HepG2 (cell line): Measurements from ENCODE around the gene SLC2A10. TPM values are rescaled to one million over a fixed set of nuclear protein-coding genes. Genes with fewer than 3 reads are reported as not detected.

Source experiments
- CCAR2 ChIP-seq: fragments of 200-400 bp; formaldehyde crosslinking; optimal IDR thresholded peaks from 2 replicates; pipeline ENCODE3; 2018; ENCODE audit warnings: low read depth, mild to moderate bottlenecking, low read length, moderate library complexity
- CCDC6 ChIP-seq: sonication (generic); formaldehyde crosslinking; IDR thresholded peaks from 2 replicates; pipeline ENCODE4 v1.8.1; 2022; ENCODE audit warnings: mild to moderate bottlenecking, missing genetic modification reagents, moderate library complexity
- CEBPG ChIP-seq: IDR thresholded peaks from 2 replicates; pipeline ENCODE4 v1.6.1; 2016
- ELF3 ChIP-seq: IDR thresholded peaks from 2 replicates; pipeline ENCODE4 v1.6.1; 2016; ENCODE audit warnings: missing genetic modification reagents, missing compliant biosample characterization
- HMG20B ChIP-seq: conservative IDR thresholded peaks from 2 replicates; pipeline ENCODE4 v1.6.1; 2016; ENCODE audit warnings: missing genetic modification reagents, missing compliant biosample characterization
- HNRNPH1 ChIP-seq: fragments of 200-400 bp; formaldehyde crosslinking; optimal IDR thresholded peaks from 2 replicates; pipeline ENCODE3; 2017; ENCODE audit warnings: mild to moderate bottlenecking, low read depth, low read length
- HNRNPL ChIP-seq: fragments of 200-400 bp; formaldehyde crosslinking; IDR thresholded peaks from 2 replicates; pipeline ENCODE4 v1.6.1; 2017; ENCODE audit warnings: mild to moderate bottlenecking, low read depth, low read length
- HOMEZ ChIP-seq: IDR thresholded peaks from 2 replicates; pipeline ENCODE4 v1.6.1; 2016; ENCODE audit warnings: low read depth
- KDM4B ChIP-seq: sonication (generic); formaldehyde crosslinking; IDR thresholded peaks from 2 replicates; pipeline ENCODE4 v1.4.0; 2020; ENCODE audit warnings: missing genetic modification reagents
- KDM5A ChIP-seq: fragments of 200-600 bp; sonication (generic); IDR thresholded peaks from 2 replicates; pipeline ENCODE4 v1.7.0; 2018; ENCODE audit warnings: antibody characterized with exemption, mild to moderate bottlenecking, low read length, borderline replicate concordance
- MAFG ChIP-seq: sonication (generic); formaldehyde crosslinking; IDR thresholded peaks from 2 replicates; pipeline ENCODE4 v1.5.1; 2020; ENCODE audit warnings: mild to moderate bottlenecking, missing genetic modification reagents
- MIER2 ChIP-seq: IDR thresholded peaks from 2 replicates; pipeline ENCODE4 v1.6.1; 2016; ENCODE audit warnings: missing biosample characterization, missing genetic modification reagents
- NCOR1 ChIP-seq: fragments of 200-600 bp; sonication (generic); IDR thresholded peaks from 2 replicates; pipeline ENCODE4 v1.7.0; 2017; ENCODE audit warnings: antibody characterized with exemption, low read length, borderline replicate concordance
- NR2F1 ChIP-seq, 2 experiments: fragments of 450-650 bp in 1 of 2; formaldehyde crosslinking in 1 of 2; IDR thresholded peaks; 2 replicates each; pipeline versions ENCODE4 v1.5.0 to v1.6.1; 2016 to 2020; ENCODE audit warnings: mild to moderate bottlenecking in 1 of 2, missing compliant biosample characterization in 1 of 2, missing genetic modification reagents in 1 of 2, moderate library complexity in 1 of 2
- NR3C1 ChIP-seq: sonication (generic); formaldehyde crosslinking; IDR thresholded peaks from 2 replicates; pipeline ENCODE4 v1.4.0; 2020; ENCODE audit warnings: missing genetic modification reagents
- PHF20 ChIP-seq: sonication (generic); formaldehyde crosslinking; IDR thresholded peaks from 2 replicates; pipeline ENCODE4 v1.5.0; 2020; ENCODE audit warnings: mild to moderate bottlenecking, missing genetic modification reagents
- SAFB2 ChIP-seq: sonication (generic); formaldehyde crosslinking; IDR thresholded peaks from 2 replicates; pipeline ENCODE4 v1.5.1; 2020; ENCODE audit warnings: missing genetic modification reagents, low read depth, mild to moderate bottlenecking, borderline replicate concordance
- TBL1XR1 ChIP-seq: fragments of 150-350 bp; IDR thresholded peaks from 2 replicates; pipeline ENCODE4 v1.6.1; 2014; ENCODE audit warnings: borderline replicate concordance, low read length; ENCODE audit not compliant: partially characterized antibody
- ZC3H4 ChIP-seq: sonication (generic); formaldehyde crosslinking; IDR thresholded peaks from 2 replicates; pipeline ENCODE4 v1.4.0; 2020; ENCODE audit warnings: missing genetic modification reagents, borderline replicate concordance
- ZNF296 ChIP-seq: sonication (generic); formaldehyde crosslinking; conservative IDR thresholded peaks from 2 replicates; pipeline ENCODE4 v1.5.0; 2020; ENCODE audit warnings: mild to moderate bottlenecking, missing genetic modification reagents
- ZNF337 ChIP-seq: sonication (generic); formaldehyde crosslinking; IDR thresholded peaks from 2 replicates; pipeline ENCODE4 v1.5.1; 2020; ENCODE audit warnings: missing genetic modification reagents, low read depth, mild to moderate bottlenecking, borderline replicate concordance
- ZNF431 ChIP-seq: sonication (generic); formaldehyde crosslinking; IDR thresholded peaks from 2 replicates; pipeline ENCODE4 v1.9.0; 2022; ENCODE audit warnings: missing genetic modification reagents, low read depth, mild to moderate bottlenecking, borderline replicate concordance
- ZNF484 ChIP-seq: sonication (generic); formaldehyde crosslinking; IDR thresholded peaks from 2 replicates; pipeline ENCODE4 v1.5.1; 2020; ENCODE audit warnings: mild to moderate bottlenecking, low read depth, missing genetic modification reagents, borderline replicate concordance
- ZNF558 ChIP-seq: sonication (generic); formaldehyde crosslinking; IDR thresholded peaks from 2 replicates; pipeline ENCODE4 v1.9.0; 2022; ENCODE audit warnings: mild to moderate bottlenecking, missing genetic modification reagents, borderline replicate concordance
- ZNF572 ChIP-seq: sonication (generic); formaldehyde crosslinking; IDR thresholded peaks from 2 replicates; pipeline ENCODE4 v1.5.1; 2020; ENCODE audit warnings: mild to moderate bottlenecking, missing genetic modification reagents
- polyA plus RNA-seq, 8 experiments: library from polyadenylated mRNA; depleted of rRNA in 3 of 8; stranded (reverse) in 7 of 8; unstranded in 1 of 8; fragments of >200 nt; fragmentation: Illumina TruSeq in 4 of 8; extraction: Trizol in 4 of 8; gene quantifications; 2 replicates each; pipeline versions ENCODE4 v1.2.1 to v1.2.3, GENCODE V29; 2011 to 2016; ENCODE audit warnings: low read depth in 4 of 8, missing spikeins in 1 of 8, mixed read lengths in 1 of 8; ENCODE audit not compliant: insufficient read depth in 1 of 8
- total RNA-seq, 5 experiments: library from RNA; depleted of rRNA; stranded (reverse); fragments of >200 nt; fragmentation: Illumina TruSeq; extraction: Trizol; gene quantifications; 2 replicates each; pipeline ENCODE4 v1.2.3, GENCODE V29; 2016; ENCODE audit warnings: low read depth in 1 of 5
- TF ChIP-seq, protein P1 (sequence below): sonication (generic); formaldehyde crosslinking; IDR thresholded peaks from 2 replicates; pipeline ENCODE4 v1.4.0; 2020; ENCODE audit warnings: mild to moderate bottlenecking, missing genetic modification reagents

The SLC2A10 gene
- total and polyA plus RNA-seq, 2 of the 13 experiments (the other 11 are each of a cell fraction or from before 2014, with no cell fraction given), result 16.0 to 18.4 TPM

- TF ChIP-seq ZNF337 (CRISPR knock-in tag) (no peak), ZNF558 (CRISPR knock-in tag) (no peak), CCDC6 (CRISPR knock-in tag) (no peak), KDM4B (no peak), HNRNPH1 (no peak), HNRNPL (no peak), MAFG (no peak), ZNF431 (CRISPR knock-in tag) (no peak), SAFB2 (CRISPR knock-in tag) (peak; percentile 63; the same call in 1 of the 2 replicates), ZNF296 (CRISPR knock-in tag) (no peak), KDM5A (no peak; the same call in 1 of the 2 replicates), NR2F1 (CRISPR knock-in tag; IDR thresholded peaks at IDR 0.05) (no peak), ZNF572 (no peak), CEBPG (CRISPR knock-in tag) (peak; percentile 63), HMG20B (CRISPR knock-in tag) (0 out of 2 replicates have a peak, but pooled peaks have one; percentile 35), ELF3 (CRISPR knock-in tag) (peak; percentile 89), PHF20 (CRISPR knock-in tag) (no peak), HOMEZ (CRISPR knock-in tag) (no peak; the same call in 1 of the 2 replicates), TBL1XR1 (no peak), CCAR2 (no peak), NCOR1 (no peak), ZNF484 (no peak), ZC3H4 (CRISPR knock-in tag) (no peak), NR3C1 (CRISPR knock-in tag) (no peak), MIER2 (CRISPR knock-in tag) (peak; percentile 49; the same call in 1 of the 2 replicates)
- TF ChIP-seq, protein P1, sequence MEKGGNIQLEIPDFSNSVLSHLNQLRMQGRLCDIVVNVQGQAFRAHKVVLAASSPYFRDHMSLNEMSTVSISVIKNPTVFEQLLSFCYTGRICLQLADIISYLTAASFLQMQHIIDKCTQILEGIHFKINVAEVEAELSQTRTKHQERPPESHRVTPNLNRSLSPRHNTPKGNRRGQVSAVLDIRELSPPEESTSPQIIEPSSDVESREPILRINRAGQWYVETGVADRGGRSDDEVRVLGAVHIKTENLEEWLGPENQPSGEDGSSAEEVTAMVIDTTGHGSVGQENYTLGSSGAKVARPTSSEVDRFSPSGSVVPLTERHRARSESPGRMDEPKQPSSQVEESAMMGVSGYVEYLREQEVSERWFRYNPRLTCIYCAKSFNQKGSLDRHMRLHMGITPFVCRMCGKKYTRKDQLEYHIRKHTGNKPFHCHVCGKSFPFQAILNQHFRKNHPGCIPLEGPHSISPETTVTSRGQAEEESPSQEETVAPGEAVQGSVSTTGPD, result no peak
Observed at GRCh38 chr20:46681032-46681854, 28.2 kb upstream of the SLC2A10 start (continued).
